ENCODE measurements around the gene COX5A.

DNA sequence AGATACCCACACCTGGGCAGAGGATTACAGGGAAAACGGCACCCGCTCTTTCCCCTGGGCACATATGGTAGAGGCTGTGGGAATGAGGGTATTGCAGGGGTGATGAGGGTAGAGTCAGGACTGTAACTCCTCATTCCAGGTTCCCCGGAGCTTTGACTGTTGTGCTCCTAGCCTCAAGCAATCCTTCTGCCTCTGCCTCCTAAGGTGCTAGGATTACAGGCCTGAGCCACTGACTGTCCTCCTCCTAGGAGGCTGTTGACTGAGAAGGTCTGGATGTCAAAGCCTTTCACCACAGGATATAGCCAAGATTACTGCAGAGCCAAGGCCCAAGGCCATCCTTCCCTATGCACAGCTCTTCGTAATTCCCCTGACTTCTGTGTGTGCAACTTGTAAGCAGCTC, 49.2 kb downstream of the COX5A start:
- TF ChIP-seq, protein P1, sequence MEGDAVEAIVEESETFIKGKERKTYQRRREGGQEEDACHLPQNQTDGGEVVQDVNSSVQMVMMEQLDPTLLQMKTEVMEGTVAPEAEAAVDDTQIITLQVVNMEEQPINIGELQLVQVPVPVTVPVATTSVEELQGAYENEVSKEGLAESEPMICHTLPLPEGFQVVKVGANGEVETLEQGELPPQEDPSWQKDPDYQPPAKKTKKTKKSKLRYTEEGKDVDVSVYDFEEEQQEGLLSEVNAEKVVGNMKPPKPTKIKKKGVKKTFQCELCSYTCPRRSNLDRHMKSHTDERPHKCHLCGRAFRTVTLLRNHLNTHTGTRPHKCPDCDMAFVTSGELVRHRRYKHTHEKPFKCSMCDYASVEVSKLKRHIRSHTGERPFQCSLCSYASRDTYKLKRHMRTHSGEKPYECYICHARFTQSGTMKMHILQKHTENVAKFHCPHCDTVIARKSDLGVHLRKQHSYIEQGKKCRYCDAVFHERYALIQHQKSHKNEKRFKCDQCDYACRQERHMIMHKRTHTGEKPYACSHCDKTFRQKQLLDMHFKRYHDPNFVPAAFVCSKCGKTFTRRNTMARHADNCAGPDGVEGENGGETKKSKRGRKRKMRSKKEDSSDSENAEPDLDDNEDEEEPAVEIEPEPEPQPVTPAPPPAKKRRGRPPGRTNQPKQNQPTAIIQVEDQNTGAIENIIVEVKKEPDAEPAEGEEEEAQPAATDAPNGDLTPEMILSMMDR (IDR thresholded peaks at IDR 0.05) = no peak
- no peak for TF ChIP-seq POLR2A (IDR thresholded peaks at IDR 0.05)

Data from right lobe of liver (tissue), 4 donors.